GM23338 (cell line): ENCODE measurements around the gene KIAA0040. TPM values are rescaled to one million over a fixed set of nuclear protein-coding genes. Genes with fewer than 3 reads are reported as not detected.

Experiments used
- ATAC-seq: fragments of 200-7000 bp; cut with Tn5 transposase; 3 replicates; pipeline ENCODE4 v1.9.1; 2020
- DNase-seq: peaks from one replicate; pipeline ENCODE4 v3.0.0-alpha.2; 2015; ENCODE audit warnings: low spot score
- H2AFZ ChIP-seq: fragments of 200-600 bp; sonication (generic); 2 replicates; pipeline ENCODE4 v1.8.0; 2016; ENCODE audit warnings: antibody characterized with exemption, mild to moderate bottlenecking, moderate library complexity
- H3F3A ChIP-seq: fragments of 200-600 bp; sonication (generic); replicated peaks from 2 replicates; pipeline ENCODE4 v1.8.0; 2017; ENCODE audit warnings: antibody characterized with exemption, mixed run types, low read depth
- H3K27ac ChIP-seq: fragments of 200-600 bp; sonication (generic); 2 replicates; pipeline ENCODE4 v1.6.1; 2016; ENCODE audit warnings: low read depth
- H3K27me3 ChIP-seq: fragments of 200-600 bp; sonication (generic); 2 replicates; pipeline ENCODE4 v1.8.0; 2016; ENCODE audit warnings: mild to moderate bottlenecking, mixed run types, moderate library complexity; ENCODE audit not compliant: insufficient read depth
- H3K36me3 ChIP-seq: fragments of 200-600 bp; sonication (generic); 2 replicates; pipeline ENCODE4 v1.8.0; 2016; ENCODE audit warnings: mild to moderate bottlenecking; ENCODE audit not compliant: insufficient read depth
- H3K4me1 ChIP-seq: fragments of 200-600 bp; sonication (generic); 2 replicates; pipeline ENCODE4 v1.8.0; 2016; ENCODE audit warnings: mild to moderate bottlenecking, moderate library complexity; ENCODE audit not compliant: insufficient read depth
- H3K4me2 ChIP-seq: fragments of 200-600 bp; sonication (generic); 2 replicates; pipeline ENCODE4 v1.7.1; 2017; ENCODE audit warnings: mixed run types
- H3K4me3 ChIP-seq: fragments of 200-600 bp; sonication (generic); 2 replicates; pipeline ENCODE4 v1.6.1; 2016; ENCODE audit warnings: mixed run types
- H3K79me2 ChIP-seq: fragments of 200-600 bp; sonication (generic); replicated peaks from 2 replicates; pipeline ENCODE4 v1.8.0; 2017; ENCODE audit warnings: mild to moderate bottlenecking; ENCODE audit not compliant: insufficient read depth
- H3K9me2 ChIP-seq: fragments of 200-600 bp; sonication (generic); 2 replicates; pipeline ENCODE4 v1.8.0; 2017; ENCODE audit not compliant: insufficient read depth
- H4K20me1 ChIP-seq: fragments of 200-600 bp; sonication (generic); replicated peaks from 2 replicates; pipeline ENCODE4 v1.8.0; 2017; ENCODE audit warnings: mild to moderate bottlenecking; ENCODE audit not compliant: insufficient read depth
- H3K27ac Mint-ChIP-seq: 2 replicates; pipeline ENCODE4 v1.8.0; 2020; ENCODE audit warnings: inconsistent platforms, mild to moderate bottlenecking, moderate library complexity, mixed read lengths
- H3K27me3 Mint-ChIP-seq: 3 replicates; pipeline ENCODE4 v1.8.0; 2022; ENCODE audit warnings: low read depth, mild to moderate bottlenecking, moderate library complexity, mixed read lengths, inconsistent platforms; ENCODE audit not compliant: insufficient read depth, poor library complexity
- H3K36me3 Mint-ChIP-seq: 3 replicates; pipeline ENCODE4 v1.8.0; 2021; ENCODE audit warnings: low read depth, mild to moderate bottlenecking, inconsistent platforms, moderate library complexity, mixed read lengths
- H3K4me1 Mint-ChIP-seq: 3 replicates; pipeline ENCODE4 v1.8.0; 2020; ENCODE audit warnings: mild to moderate bottlenecking, inconsistent platforms, mixed read lengths
- H3K4me3 Mint-ChIP-seq: 3 replicates; pipeline ENCODE4 v1.8.0; 2021; ENCODE audit warnings: moderate library complexity, mild to moderate bottlenecking, inconsistent platforms, mixed read lengths
- H3K9me3 Mint-ChIP-seq: 3 replicates; pipeline ENCODE4 v1.8.0; 2020; ENCODE audit warnings: moderate library complexity, mild to moderate bottlenecking, inconsistent platforms, mixed read lengths
- EZH2 ChIP-seq: fragments of 200-600 bp; sonication (generic); IDR thresholded peaks from one replicate; pipeline ENCODE4 v1.8.0; 2017; ENCODE audit warnings: antibody characterized with exemption, mild to moderate bottlenecking, low read depth; ENCODE audit not compliant: unreplicated experiment
- JUNB ChIP-seq: IDR thresholded peaks from one replicate; pipeline ENCODE4 v1.6.1; 2016; ENCODE audit warnings: antibody characterized with exemption; ENCODE audit not compliant: unreplicated experiment
- NANOG ChIP-seq: IDR thresholded peaks from 2 replicates; pipeline ENCODE4 v1.6.1; 2016; ENCODE audit warnings: antibody characterized with exemption, borderline replicate concordance
- POLR2AphosphoS5 ChIP-seq: IDR thresholded peaks from 2 replicates; pipeline ENCODE4 v1.6.1; 2016; ENCODE audit warnings: antibody characterized with exemption, low read depth
- STAT1 ChIP-seq: IDR thresholded peaks from one replicate; pipeline ENCODE4 v1.6.1; 2016; ENCODE audit warnings: antibody characterized with exemption; ENCODE audit not compliant: unreplicated experiment
- ZNF114 ChIP-seq: fragments of 250-450 bp; sonication (Bioruptor Pico); IDR thresholded peaks from 2 replicates; pipeline ENCODE4 v1.5.0; 2020; ENCODE audit warnings: mild to moderate bottlenecking, moderate library complexity
- polyA plus RNA-seq: library from polyadenylated mRNA; unstranded; fragments of >200 nt; fragmentation: Nextera tagmentation; extraction: Ambion mirVana; gene quantifications from 2 replicates; pipeline ENCODE4 v1.2.1, GENCODE V29; 2016
- total RNA-seq: library from RNA; depleted of rRNA; stranded (reverse); fragments of >200 nt; shearing (Covaris generic); gene quantifications from 2 replicates; pipeline ENCODE4 v1.2.3, GENCODE V29; 2014
- TF ChIP-seq, protein P1 (sequence below): IDR thresholded peaks from one replicate; pipeline ENCODE4 v1.6.1; 2018; ENCODE audit warnings: antibody characterized with exemption; ENCODE audit not compliant: unreplicated experiment
- TF ChIP-seq, protein P2 (sequence below), 2 experiments: fragments of 200-600 bp in 1 of 2; sonication (generic) in 1 of 2; conservative IDR thresholded peaks; 2 replicates each; pipeline versions ENCODE4 v1.5.1 to v1.6.1; 2016 to 2017; ENCODE audit warnings: antibody characterized with exemption in 2 of 2, low read depth in 2 of 2, mild to moderate bottlenecking in 2 of 2, moderate library complexity in 1 of 2
- TF ChIP-seq, protein P3 (sequence below): fragments of 250-450 bp; sonication (Bioruptor Pico); IDR thresholded peaks from 2 replicates; pipeline ENCODE4 v1.5.0; 2020; ENCODE audit warnings: mild to moderate bottlenecking, moderate library complexity

The KIAA0040 gene
- total and polyA plus RNA-seq, 2 experiments from 2014 or later, result 7.0 to 11.9 TPM

DNA sequence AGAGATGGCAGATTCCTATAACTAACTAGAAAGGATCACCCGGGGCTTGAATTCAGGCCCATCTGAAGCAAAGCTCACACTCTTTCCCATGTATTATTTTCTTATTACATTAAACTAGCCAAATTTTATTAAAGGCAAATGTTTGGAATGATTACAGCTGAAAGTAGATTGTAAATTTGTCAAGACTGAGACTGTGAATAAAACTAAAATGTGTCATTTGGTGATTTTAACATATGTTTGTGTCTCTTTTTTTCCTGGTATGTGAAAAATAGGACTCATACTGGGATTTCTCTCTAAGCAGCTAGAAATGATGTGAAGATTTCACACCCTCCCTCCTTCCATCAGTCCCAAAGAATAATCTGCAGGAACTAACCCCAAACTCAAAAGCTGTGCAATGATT is 19.1 kb upstream of the KIAA0040 start:
- H3K4me1 ChIP-seq, result no peaks in the 10 kb centered on the region
- H3K36me3 ChIP-seq, result no peaks in the 10 kb centered on the region
- no peak overlapping the region for H3K4me3 Mint-ChIP-seq
- no peak for TF ChIP-seq JUNB
- TF ChIP-seq, protein P1, sequence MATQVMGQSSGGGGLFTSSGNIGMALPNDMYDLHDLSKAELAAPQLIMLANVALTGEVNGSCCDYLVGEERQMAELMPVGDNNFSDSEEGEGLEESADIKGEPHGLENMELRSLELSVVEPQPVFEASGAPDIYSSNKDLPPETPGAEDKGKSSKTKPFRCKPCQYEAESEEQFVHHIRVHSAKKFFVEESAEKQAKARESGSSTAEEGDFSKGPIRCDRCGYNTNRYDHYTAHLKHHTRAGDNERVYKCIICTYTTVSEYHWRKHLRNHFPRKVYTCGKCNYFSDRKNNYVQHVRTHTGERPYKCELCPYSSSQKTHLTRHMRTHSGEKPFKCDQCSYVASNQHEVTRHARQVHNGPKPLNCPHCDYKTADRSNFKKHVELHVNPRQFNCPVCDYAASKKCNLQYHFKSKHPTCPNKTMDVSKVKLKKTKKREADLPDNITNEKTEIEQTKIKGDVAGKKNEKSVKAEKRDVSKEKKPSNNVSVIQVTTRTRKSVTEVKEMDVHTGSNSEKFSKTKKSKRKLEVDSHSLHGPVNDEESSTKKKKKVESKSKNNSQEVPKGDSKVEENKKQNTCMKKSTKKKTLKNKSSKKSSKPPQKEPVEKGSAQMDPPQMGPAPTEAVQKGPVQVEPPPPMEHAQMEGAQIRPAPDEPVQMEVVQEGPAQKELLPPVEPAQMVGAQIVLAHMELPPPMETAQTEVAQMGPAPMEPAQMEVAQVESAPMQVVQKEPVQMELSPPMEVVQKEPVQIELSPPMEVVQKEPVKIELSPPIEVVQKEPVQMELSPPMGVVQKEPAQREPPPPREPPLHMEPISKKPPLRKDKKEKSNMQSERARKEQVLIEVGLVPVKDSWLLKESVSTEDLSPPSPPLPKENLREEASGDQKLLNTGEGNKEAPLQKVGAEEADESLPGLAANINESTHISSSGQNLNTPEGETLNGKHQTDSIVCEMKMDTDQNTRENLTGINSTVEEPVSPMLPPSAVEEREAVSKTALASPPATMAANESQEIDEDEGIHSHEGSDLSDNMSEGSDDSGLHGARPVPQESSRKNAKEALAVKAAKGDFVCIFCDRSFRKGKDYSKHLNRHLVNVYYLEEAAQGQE, result no peak
- TF ChIP-seq NANOG, result no peak
- TF ChIP-seq, protein P2, sequence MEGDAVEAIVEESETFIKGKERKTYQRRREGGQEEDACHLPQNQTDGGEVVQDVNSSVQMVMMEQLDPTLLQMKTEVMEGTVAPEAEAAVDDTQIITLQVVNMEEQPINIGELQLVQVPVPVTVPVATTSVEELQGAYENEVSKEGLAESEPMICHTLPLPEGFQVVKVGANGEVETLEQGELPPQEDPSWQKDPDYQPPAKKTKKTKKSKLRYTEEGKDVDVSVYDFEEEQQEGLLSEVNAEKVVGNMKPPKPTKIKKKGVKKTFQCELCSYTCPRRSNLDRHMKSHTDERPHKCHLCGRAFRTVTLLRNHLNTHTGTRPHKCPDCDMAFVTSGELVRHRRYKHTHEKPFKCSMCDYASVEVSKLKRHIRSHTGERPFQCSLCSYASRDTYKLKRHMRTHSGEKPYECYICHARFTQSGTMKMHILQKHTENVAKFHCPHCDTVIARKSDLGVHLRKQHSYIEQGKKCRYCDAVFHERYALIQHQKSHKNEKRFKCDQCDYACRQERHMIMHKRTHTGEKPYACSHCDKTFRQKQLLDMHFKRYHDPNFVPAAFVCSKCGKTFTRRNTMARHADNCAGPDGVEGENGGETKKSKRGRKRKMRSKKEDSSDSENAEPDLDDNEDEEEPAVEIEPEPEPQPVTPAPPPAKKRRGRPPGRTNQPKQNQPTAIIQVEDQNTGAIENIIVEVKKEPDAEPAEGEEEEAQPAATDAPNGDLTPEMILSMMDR (conservative IDR thresholded peaks at IDR 0.05; ENCODE audit: low read depth in 2 of 2), result no peak
- no peak for TF ChIP-seq EZH2
- TF ChIP-seq POLR2AphosphoS5, result no peak
- TF ChIP-seq STAT1, result no peak
- TF ChIP-seq, protein P3, sequence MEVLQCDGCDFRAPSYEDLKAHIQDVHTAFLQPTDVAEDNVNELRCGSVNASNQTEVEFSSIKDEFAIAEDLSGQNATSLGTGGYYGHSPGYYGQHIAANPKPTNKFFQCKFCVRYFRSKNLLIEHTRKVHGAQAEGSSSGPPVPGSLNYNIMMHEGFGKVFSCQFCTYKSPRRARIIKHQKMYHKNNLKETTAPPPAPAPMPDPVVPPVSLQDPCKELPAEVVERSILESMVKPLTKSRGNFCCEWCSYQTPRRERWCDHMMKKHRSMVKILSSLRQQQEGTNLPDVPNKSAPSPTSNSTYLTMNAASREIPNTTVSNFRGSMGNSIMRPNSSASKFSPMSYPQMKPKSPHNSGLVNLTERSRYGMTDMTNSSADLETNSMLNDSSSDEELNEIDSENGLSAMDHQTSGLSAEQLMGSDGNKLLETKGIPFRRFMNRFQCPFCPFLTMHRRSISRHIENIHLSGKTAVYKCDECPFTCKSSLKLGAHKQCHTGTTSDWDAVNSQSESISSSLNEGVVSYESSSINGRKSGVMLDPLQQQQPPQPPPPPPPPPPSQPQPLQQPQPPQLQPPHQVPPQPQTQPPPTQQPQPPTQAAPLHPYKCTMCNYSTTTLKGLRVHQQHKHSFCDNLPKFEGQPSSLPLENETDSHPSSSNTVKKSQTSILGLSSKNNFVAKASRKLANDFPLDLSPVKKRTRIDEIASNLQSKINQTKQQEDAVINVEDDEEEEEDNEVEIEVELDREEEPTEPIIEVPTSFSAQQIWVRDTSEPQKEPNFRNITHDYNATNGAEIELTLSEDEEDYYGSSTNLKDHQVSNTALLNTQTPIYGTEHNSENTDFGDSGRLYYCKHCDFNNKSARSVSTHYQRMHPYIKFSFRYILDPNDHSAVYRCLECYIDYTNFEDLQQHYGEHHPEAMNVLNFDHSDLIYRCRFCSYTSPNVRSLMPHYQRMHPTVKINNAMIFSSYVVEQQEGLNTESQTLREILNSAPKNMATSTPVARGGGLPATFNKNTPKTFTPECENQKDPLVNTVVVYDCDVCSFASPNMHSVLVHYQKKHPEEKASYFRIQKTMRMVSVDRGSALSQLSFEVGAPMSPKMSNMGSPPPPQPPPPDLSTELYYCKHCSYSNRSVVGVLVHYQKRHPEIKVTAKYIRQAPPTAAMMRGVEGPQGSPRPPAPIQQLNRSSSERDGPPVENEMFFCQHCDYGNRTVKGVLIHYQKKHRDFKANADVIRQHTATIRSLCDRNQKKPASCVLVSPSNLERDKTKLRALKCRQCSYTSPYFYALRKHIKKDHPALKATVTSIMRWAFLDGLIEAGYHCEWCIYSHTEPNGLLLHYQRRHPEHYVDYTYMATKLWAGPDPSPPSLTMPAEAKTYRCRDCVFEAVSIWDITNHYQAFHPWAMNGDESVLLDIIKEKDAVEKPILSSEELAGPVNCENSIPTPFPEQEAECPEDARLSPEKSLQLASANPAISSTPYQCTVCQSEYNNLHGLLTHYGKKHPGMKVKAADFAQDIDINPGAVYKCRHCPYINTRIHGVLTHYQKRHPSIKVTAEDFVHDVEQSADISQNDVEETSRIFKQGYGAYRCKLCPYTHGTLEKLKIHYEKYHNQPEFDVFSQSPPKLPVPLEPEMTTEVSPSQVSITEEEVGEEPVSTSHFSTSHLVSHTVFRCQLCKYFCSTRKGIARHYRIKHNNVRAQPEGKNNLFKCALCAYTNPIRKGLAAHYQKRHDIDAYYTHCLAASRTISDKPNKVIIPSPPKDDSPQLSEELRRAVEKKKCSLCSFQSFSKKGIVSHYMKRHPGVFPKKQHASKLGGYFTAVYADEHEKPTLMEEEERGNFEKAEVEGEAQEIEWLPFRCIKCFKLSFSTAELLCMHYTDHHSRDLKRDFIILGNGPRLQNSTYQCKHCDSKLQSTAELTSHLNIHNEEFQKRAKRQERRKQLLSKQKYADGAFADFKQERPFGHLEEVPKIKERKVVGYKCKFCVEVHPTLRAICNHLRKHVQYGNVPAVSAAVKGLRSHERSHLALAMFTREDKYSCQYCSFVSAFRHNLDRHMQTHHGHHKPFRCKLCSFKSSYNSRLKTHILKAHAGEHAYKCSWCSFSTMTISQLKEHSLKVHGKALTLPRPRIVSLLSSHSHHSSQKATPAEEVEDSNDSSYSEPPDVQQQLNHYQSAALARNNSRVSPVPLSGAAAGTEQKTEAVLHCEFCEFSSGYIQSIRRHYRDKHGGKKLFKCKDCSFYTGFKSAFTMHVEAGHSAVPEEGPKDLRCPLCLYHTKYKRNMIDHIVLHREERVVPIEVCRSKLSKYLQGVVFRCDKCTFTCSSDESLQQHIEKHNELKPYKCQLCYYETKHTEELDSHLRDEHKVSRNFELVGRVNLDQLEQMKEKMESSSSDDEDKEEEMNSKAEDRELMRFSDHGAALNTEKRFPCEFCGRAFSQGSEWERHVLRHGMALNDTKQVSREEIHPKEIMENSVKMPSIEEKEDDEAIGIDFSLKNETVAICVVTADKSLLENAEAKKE (CRISPR knock-in tag), result no peak
- TF ChIP-seq ZNF114 (CRISPR knock-in tag), result no peak
- no peaks in the 10 kb centered on the region for H4K20me1 ChIP-seq
- no peak overlapping the region for H3K4me3 ChIP-seq
- H2AFZ ChIP-seq, result no peak overlapping the region
- H3F3A ChIP-seq, result no peaks in the 10 kb centered on the region
- no peak overlapping the region for H3K27ac ChIP-seq
- H3K27me3 ChIP-seq, result no peaks in the 10 kb centered on the region
- DNase-seq (no peak), ATAC-seq (no peak)
- H3K4me1 Mint-ChIP-seq, result no peaks in the 10 kb centered on the region
- H3K4me2 ChIP-seq, result no peak overlapping the region
- no peaks in the 10 kb centered on the region for H3K36me3 Mint-ChIP-seq
- no peak overlapping the region for H3K27ac Mint-ChIP-seq
- H3K27me3 Mint-ChIP-seq, result no peaks in the 10 kb centered on the region
- no peaks in the 10 kb centered on the region for H3K9me2 ChIP-seq
- no peaks in the 10 kb centered on the region; the same call in 2 of the 3 replicates for H3K9me3 Mint-ChIP-seq
- H3K79me2 ChIP-seq, result no peaks in the 10 kb centered on the region
